K562 (cell line): Measurements from ENCODE around the gene TIMP4. TPM values are rescaled to one million over a fixed set of nuclear protein-coding genes. Genes with fewer than 3 reads are reported as not detected.

Source experiments
- CEBPG ChIP-seq, 3 experiments: fragments of 200-800 bp in 1 of 3; sonication (Bioruptor generic) in 1 of 3; sonication (generic) in 1 of 3; formaldehyde crosslinking in 1 of 3; IDR thresholded peaks in 2 of 3; conservative IDR thresholded peaks in 1 of 3; 2 replicates each; pipeline versions ENCODE4 v1.6.1 to v1.8.0; 2016 to 2022; ENCODE audit warnings: missing compliant biosample characterization in 2 of 3, missing genetic modification characterization in 2 of 3, mild to moderate bottlenecking in 1 of 3, missing genetic modification reagents in 1 of 3
- CREB1 ChIP-seq, 2 experiments: sonication (generic) in 1 of 2; formaldehyde crosslinking in 1 of 2; IDR thresholded peaks; 2 replicates each; pipeline versions ENCODE4 v1.6.1 to v1.8.0; 2012 to 2022; ENCODE audit warnings: inconsistent platforms in 1 of 2, mild to moderate bottlenecking in 1 of 2, missing genetic modification reagents in 1 of 2, moderate library complexity in 1 of 2
- ETV5 ChIP-seq: sonication (generic); formaldehyde crosslinking; IDR thresholded peaks from 2 replicates; pipeline ENCODE4 v1.4.0; 2020; ENCODE audit warnings: low read depth, mild to moderate bottlenecking, missing genetic modification reagents
- HMGN3 ChIP-seq: IDR thresholded peaks from 2 replicates; pipeline ENCODE4 v1.6.1; 2011; ENCODE audit warnings: borderline replicate concordance, low read depth, mild to moderate bottlenecking, mixed read lengths, low read length; ENCODE audit not compliant: insufficient read length; ENCODE audit errors: extremely low read depth
- KLF1 ChIP-seq: fragments of 450-650 bp; IDR thresholded peaks from 2 replicates; pipeline ENCODE4 v1.6.1; 2016; ENCODE audit warnings: missing genetic modification characterization, missing compliant biosample characterization
- NFE2 ChIP-seq: IDR thresholded peaks from 2 replicates; pipeline ENCODE4 v1.6.1; 2014; ENCODE audit warnings: antibody characterized with exemption, low read depth
- NRF1 ChIP-seq, 2 experiments: fragments of 450-650 bp; IDR thresholded peaks in 1 of 2; conservative IDR thresholded peaks in 1 of 2; 2 replicates each; pipeline ENCODE4 v1.6.1; 2014; ENCODE audit warnings: mild to moderate bottlenecking in 2 of 2
- PHF21A ChIP-seq: fragments of 450-650 bp; IDR thresholded peaks from 2 replicates; pipeline ENCODE4 v1.6.1; 2017; ENCODE audit warnings: low read depth, borderline replicate concordance
- RFX1 ChIP-seq: fragments of 450-650 bp; IDR thresholded peaks from 2 replicates; pipeline ENCODE4 v1.6.1; 2016; ENCODE audit warnings: mild to moderate bottlenecking, moderate library complexity
- SMARCA4 ChIP-seq: fragments of 450-650 bp; IDR thresholded peaks from 2 replicates; pipeline ENCODE4 v1.6.1; 2016
- STAG1 ChIP-seq: sonication (generic); formaldehyde crosslinking; IDR thresholded peaks from 2 replicates; pipeline ENCODE4 v1.5.0; 2020; ENCODE audit warnings: missing genetic modification reagents, borderline replicate concordance
- USF1 ChIP-seq: sonication (generic); formaldehyde crosslinking; IDR thresholded peaks from 2 replicates; pipeline ENCODE4 v1.9.0; 2022; ENCODE audit warnings: mild to moderate bottlenecking, missing genetic modification reagents
- ZNF282 ChIP-seq: sonication (generic); formaldehyde crosslinking; IDR thresholded peaks from 2 replicates; pipeline ENCODE4 v1.8.1; 2023; ENCODE audit warnings: missing genetic modification reagents
- polyA plus RNA-seq, 8 experiments: library from polyadenylated mRNA; depleted of rRNA in 4 of 8; stranded (reverse) in 5 of 8; unstranded in 3 of 8; fragments of >200 nt; fragmentation: Nextera tagmentation in 2 of 8; fragmentation: Illumina TruSeq in 1 of 8; extraction: Ambion mirVana in 2 of 8; extraction: Trizol in 1 of 8; gene quantifications; 2 replicates each; pipeline versions ENCODE4 v1.2.1 to v1.2.3, GENCODE V29; 2011 to 2014; ENCODE audit warnings: inconsistent platforms in 1 of 8, missing spikeins in 1 of 8
- total RNA-seq, 7 experiments: library from RNA; depleted of rRNA in 6 of 7; stranded (reverse); fragments of >200 nt in 6 of 7; fragmentation: Illumina TruSeq in 2 of 7; extraction: Trizol in 2 of 7; gene quantifications; 2 replicates each; pipeline versions ENCODE4 v1.2.1 to v1.2.3, GENCODE V29; 2011 to 2021; ENCODE audit warnings: low replicate concordance in 1 of 7
- TF ChIP-seq, protein P1 (sequence below): fragments of 200-800 bp; sonication (Bioruptor generic); IDR thresholded peaks from 2 replicates; pipeline ENCODE4 v1.6.1; 2016; ENCODE audit warnings: missing genetic modification characterization, missing compliant biosample characterization
- TF ChIP-seq, protein P2 (sequence below): sonication (generic); formaldehyde crosslinking; IDR thresholded peaks from 2 replicates; pipeline ENCODE4 v1.9.0; 2022; ENCODE audit warnings: mild to moderate bottlenecking, missing genetic modification reagents

The TIMP4 gene
- total and polyA plus RNA-seq, 9 of the 15 experiments (the other 6 are each of a cell fraction or from before 2014, with no cell fraction given): 0.03 to 0.07 TPM; not detected in 7

- TF ChIP-seq, protein P1, sequence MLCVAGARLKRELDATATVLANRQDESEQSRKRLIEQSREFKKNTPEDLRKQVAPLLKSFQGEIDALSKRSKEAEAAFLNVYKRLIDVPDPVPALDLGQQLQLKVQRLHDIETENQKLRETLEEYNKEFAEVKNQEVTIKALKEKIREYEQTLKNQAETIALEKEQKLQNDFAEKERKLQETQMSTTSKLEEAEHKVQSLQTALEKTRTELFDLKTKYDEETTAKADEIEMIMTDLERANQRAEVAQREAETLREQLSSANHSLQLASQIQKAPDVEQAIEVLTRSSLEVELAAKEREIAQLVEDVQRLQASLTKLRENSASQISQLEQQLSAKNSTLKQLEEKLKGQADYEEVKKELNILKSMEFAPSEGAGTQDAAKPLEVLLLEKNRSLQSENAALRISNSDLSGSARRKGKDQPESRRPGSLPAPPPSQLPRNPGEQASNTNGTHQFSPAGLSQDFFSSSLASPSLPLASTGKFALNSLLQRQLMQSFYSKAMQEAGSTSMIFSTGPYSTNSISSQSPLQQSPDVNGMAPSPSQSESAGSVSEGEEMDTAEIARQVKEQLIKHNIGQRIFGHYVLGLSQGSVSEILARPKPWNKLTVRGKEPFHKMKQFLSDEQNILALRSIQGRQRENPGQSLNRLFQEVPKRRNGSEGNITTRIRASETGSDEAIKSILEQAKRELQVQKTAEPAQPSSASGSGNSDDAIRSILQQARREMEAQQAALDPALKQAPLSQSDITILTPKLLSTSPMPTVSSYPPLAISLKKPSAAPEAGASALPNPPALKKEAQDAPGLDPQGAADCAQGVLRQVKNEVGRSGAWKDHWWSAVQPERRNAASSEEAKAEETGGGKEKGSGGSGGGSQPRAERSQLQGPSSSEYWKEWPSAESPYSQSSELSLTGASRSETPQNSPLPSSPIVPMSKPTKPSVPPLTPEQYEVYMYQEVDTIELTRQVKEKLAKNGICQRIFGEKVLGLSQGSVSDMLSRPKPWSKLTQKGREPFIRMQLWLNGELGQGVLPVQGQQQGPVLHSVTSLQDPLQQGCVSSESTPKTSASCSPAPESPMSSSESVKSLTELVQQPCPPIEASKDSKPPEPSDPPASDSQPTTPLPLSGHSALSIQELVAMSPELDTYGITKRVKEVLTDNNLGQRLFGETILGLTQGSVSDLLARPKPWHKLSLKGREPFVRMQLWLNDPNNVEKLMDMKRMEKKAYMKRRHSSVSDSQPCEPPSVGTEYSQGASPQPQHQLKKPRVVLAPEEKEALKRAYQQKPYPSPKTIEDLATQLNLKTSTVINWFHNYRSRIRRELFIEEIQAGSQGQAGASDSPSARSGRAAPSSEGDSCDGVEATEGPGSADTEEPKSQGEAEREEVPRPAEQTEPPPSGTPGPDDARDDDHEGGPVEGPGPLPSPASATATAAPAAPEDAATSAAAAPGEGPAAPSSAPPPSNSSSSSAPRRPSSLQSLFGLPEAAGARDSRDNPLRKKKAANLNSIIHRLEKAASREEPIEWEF (CRISPR knock-in tag): no peak
- peak; percentile 39 for TF ChIP-seq RFX1
- TF ChIP-seq, protein P2, sequence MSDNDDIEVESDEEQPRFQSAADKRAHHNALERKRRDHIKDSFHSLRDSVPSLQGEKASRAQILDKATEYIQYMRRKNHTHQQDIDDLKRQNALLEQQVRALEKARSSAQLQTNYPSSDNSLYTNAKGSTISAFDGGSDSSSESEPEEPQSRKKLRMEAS (CRISPR knock-in tag): peak; percentile 29; the same call in 1 of the 2 replicates
- TF ChIP-seq CEBPG (CRISPR knock-in tag; IDR thresholded peaks at IDR 0.05): peak; percentile 62
- TF ChIP-seq CEBPG (tag; conservative IDR thresholded peaks at IDR 0.05 in 1 of 2, IDR thresholded peaks at IDR 0.05 in 1 of 2): peak; percentile 69 to 77
- no peak for TF ChIP-seq CREB1 (IDR thresholded peaks at IDR 0.05)
- peak; percentile 18; the same call in 1 of the 2 replicates for TF ChIP-seq CREB1 (CRISPR knock-in tag; IDR thresholded peaks at IDR 0.05)
- TF ChIP-seq ETV5 (CRISPR knock-in tag): no peak
- TF ChIP-seq STAG1: peak; percentile 3; the same call in 1 of the 2 replicates
- 0 out of 2 replicates have a peak, but pooled peaks have one; percentile 13 for TF ChIP-seq USF1
- no peak for TF ChIP-seq SMARCA4
- no peak for TF ChIP-seq PHF21A
- peak; percentile 31; the same call in 1 of the 2 replicates for TF ChIP-seq NFE2
- no peak for TF ChIP-seq KLF1 (tag)
- 0 out of 2 replicates have a peak, but pooled peaks have one; percentile 36 for TF ChIP-seq ZNF282 (CRISPR knock-in tag)
- peak; percentile 21 for TF ChIP-seq HMGN3
- peak in 1 of 2 experiments; percentile 17; a peak in 2 of 4 replicates for TF ChIP-seq NRF1 (conservative IDR thresholded peaks at IDR 0.05 in 1 of 2, IDR thresholded peaks at IDR 0.05 in 1 of 2)
Observed at GRCh38 chr3:12158387-12159226, at the start of gene TIMP4 (continued).
